Adipocyte (in vitro differentiated cells): ENCODE data around the gene ASCL1.
A peak's percentile ranks its signal among the peaks of the same experiment; 100 is the strongest.

Experiments used
- DNase-seq: peaks from one replicate; pipeline ENCODE4 v3.0.0-alpha.2; 2015; ENCODE audit warnings: low read depth
- H3K27me3 ChIP-seq: replicated peaks from 2 replicates; pipeline ENCODE4 v1.7.0; 2013; ENCODE audit warnings: mild to moderate bottlenecking, low read length, moderate library complexity; ENCODE audit not compliant: control insufficient read depth, insufficient read depth
- H3K36me3 ChIP-seq: 2 replicates; pipeline ENCODE4 v1.7.0; 2013; ENCODE audit warnings: low read length, mild to moderate bottlenecking, moderate library complexity; ENCODE audit not compliant: control insufficient read depth, insufficient read depth, severe bottlenecking
- H3K4me1 ChIP-seq: 2 replicates; pipeline ENCODE4 v1.7.0; 2013; ENCODE audit warnings: mild to moderate bottlenecking, low read length, moderate library complexity; ENCODE audit not compliant: control insufficient read depth, insufficient read depth
- H3K4me3 ChIP-seq: 2 replicates; pipeline ENCODE4 v1.7.0; 2013; ENCODE audit warnings: mild to moderate bottlenecking, low read length, moderate library complexity
- H3K9ac ChIP-seq: 2 replicates; pipeline ENCODE4 v1.7.0; 2013; ENCODE audit warnings: mild to moderate bottlenecking, low read length, moderate library complexity
- H3K9me3 ChIP-seq: 2 replicates; pipeline ENCODE4 v1.7.0; 2013; ENCODE audit warnings: mild to moderate bottlenecking, low read length, moderate library complexity; ENCODE audit not compliant: control insufficient read depth

ASCL1 gene

DNA sequence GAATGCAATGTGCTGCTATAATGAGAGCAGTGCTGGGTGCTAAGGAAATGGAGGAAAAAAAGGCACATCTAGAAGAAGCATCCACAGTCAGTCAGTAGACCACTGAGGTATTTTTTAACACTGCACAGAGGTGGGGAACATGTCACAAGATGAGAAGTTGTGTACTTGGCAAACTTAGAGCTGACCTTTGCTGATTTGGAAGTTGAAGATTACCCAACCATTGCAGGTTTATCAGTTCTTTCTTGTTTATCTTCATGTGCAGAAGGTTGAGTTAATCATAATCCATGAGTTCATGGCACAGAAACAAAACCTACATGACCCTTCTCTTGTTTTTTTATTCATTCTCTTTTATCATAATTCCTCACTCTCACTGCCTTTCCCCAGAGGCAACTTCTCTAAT, 37.2 kb upstream of the ASCL1 start:
- Histone ChIP-seq H3K4me1 (no peaks in the 10 kb centered on the region), H3K27me3 (peaks cover 7% of the 10 kb centered on the region), H3K4me3 (no peak overlapping the region), H3K9me3 (no peaks in the 10 kb centered on the region), H3K36me3 (no peaks in the 10 kb centered on the region), H3K9ac (no peak overlapping the region)
- no peak for DNase-seq

DNA sequence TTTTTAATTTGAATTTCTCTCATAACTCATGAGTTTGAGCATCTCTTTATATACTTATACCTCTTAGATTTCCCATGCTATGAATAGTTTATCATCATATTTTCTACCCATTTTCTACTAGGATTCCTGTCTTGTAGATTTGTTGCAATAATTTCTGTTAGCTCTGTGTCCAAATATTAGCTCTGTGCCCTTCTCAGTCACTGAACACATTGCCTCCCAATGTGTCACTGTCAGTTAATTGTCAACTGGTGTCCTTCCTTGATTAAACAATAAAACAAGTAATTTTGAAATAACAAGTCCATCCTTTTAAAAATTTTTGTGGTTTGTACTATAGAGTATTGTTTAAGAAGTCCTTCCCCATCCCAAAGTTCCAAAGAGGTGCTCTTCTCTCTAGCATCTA, 36.2 kb upstream of the ASCL1 start:
- H3K4me3 ChIP-seq: no peak overlapping the region
- H3K36me3 ChIP-seq: no peaks in the 10 kb centered on the region
- DNase-seq: no peak
- H3K4me1 ChIP-seq: no peaks in the 10 kb centered on the region
- H3K27me3 ChIP-seq: peaks cover 1% of the 10 kb centered on the region
- no peak overlapping the region for H3K9ac ChIP-seq
- H3K9me3 ChIP-seq: no peaks in the 10 kb centered on the region

DNA sequence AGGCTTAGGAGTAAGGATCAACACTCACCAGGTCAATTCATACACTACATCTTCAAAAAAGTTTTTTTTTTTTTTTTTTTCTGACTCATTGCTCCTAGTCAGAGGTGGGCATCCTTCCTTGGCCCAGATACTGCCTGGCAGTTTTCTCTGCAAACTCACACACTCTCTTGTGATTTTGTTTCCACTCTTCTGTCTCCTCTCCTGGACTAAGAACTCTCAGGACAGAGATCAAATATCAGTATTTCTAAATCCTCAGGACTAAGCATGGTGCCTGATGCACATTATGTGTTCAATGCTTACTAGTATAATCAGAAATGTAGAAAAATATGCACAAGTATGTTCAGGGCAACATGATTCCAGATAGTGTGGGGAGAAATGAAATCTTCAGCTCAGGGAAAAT, 30.3 kb upstream of the ASCL1 start:
- Histone ChIP-seq H3K4me1 (no peaks in the 10 kb centered on the region), H3K9ac (no peak overlapping the region), H3K36me3 (no peaks in the 10 kb centered on the region), H3K9me3 (no peaks in the 10 kb centered on the region), H3K27me3 (no peaks in the 10 kb centered on the region), H3K4me3 (no peak overlapping the region)
- no peak for DNase-seq

GRCh38 chr12:102933168-102933567, 24.3 kb upstream of the ASCL1 start:
- no peaks in the 10 kb centered on the region for H3K4me1 ChIP-seq
- H3K27me3 ChIP-seq: peaks cover 4% of the 10 kb centered on the region
- DNase-seq: no peak
- H3K4me3 ChIP-seq: no peak overlapping the region
- no peaks in the 10 kb centered on the region for H3K9me3 ChIP-seq
- H3K9ac ChIP-seq: no peak overlapping the region
- H3K36me3 ChIP-seq: no peaks in the 10 kb centered on the region

DNA sequence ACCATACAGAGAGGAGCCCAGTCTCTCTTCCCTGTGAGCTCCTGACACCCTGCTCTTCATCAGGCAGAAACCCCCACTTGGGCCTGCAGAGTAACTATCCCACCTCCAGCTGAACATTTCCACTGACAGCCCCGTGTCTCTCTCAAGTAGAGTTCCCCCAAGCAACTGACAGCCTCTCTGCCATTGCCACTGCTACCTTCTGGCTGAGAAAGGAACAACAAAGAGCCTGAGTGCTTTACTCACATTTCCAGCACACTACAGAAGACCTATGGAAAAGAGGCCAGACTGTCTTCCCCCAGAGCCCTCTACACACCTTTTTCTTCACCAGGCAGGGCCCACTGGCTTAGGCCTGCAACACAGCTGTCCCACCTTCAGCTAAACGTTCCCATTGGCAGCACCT, 18.4 kb upstream of the ASCL1 start:
- no peak overlapping the region for H3K4me3 ChIP-seq
- H3K4me1 ChIP-seq: no peaks in the 10 kb centered on the region
- H3K36me3 ChIP-seq: no peaks in the 10 kb centered on the region
- DNase-seq: no peak
- no peak overlapping the region for H3K9ac ChIP-seq
- peaks cover 4% of the 10 kb centered on the region for H3K9me3 ChIP-seq
- peaks cover 5% of the 10 kb centered on the region for H3K27me3 ChIP-seq

DNA sequence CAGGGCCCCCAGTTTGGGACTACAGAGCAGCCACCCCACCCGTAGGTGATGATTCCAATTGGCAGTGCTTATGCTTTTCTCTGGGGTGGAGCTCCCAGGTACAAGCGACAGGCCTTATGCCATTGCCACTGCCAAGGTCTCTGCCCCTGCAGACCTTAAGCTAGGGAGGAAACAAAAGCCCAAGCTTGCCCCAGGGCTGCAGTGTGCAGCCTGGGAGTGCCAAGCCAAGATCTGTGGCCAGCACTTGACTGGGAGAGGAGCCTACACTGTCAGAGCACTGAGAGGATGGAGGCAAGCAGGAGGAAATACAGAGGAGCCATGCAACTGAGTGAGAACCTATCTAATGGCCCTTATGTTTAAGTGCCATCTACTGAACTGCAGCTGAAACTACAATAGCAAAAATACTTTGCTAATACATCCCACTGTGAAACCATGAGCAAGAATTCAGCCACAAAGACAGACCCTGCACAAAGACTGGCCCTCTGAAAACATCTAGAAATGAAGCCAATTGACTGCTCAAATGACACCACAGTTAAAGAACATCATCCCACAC, 17.7 kb upstream of the ASCL1 start:
- Histone ChIP-seq H3K36me3 (no peaks in the 10 kb centered on the region), H3K4me1 (no peaks in the 10 kb centered on the region), H3K9ac (no peak overlapping the region), H3K27me3 (peaks cover 5% of the 10 kb centered on the region), H3K4me3 (no peak overlapping the region), H3K9me3 (peaks cover 4% of the 10 kb centered on the region)
- DNase-seq: no peak

DNA sequence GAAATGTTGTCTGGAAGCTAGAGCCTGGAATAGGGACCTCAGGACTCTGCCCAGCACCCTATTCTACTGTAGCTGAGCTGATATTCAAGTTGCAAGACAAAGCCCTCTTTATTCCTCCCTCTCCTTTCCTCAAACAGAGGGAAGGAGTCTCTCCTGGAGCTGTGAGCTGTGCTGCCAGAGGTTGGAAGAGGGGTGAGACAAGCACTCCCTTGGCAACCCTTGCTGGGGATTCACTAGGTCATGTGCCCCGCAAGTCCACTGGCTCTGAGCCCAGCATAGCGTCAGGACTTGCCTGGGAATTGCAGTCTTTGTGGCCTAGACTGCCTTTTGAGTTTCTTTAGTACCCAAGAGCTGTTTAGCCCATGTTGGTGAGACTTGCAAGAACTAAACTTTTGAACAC, 11.4 kb upstream of the ASCL1 start:
- peaks cover 35% of the 10 kb centered on the region for H3K27me3 ChIP-seq
- no peak overlapping the region for H3K9ac ChIP-seq
- H3K4me1 ChIP-seq: no peaks in the 10 kb centered on the region
- H3K36me3 ChIP-seq: no peaks in the 10 kb centered on the region
- H3K9me3 ChIP-seq: peaks cover 7% of the 10 kb centered on the region
- no peak for DNase-seq
- no peak overlapping the region for H3K4me3 ChIP-seq

- DNase-seq: peak; percentile 62
- no peak overlapping the region for H3K9ac ChIP-seq
- H3K4me3 ChIP-seq: no peak overlapping the region
- H3K9me3 ChIP-seq: peaks cover 3% of the 10 kb centered on the region
- no peaks in the 10 kb centered on the region for H3K4me1 ChIP-seq
- H3K27me3 ChIP-seq: peaks cover 63% of the 10 kb centered on the region
- H3K36me3 ChIP-seq: no peaks in the 10 kb centered on the region
Observed at GRCh38 chr12:102948941-102949352, 8.5 kb upstream of the ASCL1 start.

GRCh38 chr12:102950107-102950949, 7.1 kb upstream of the ASCL1 start:
- H3K9ac ChIP-seq: no peak overlapping the region
- DNase-seq: no peak
- peaks cover 2% of the 10 kb centered on the region for H3K9me3 ChIP-seq
- H3K27me3 ChIP-seq: peaks cover 77% of the 10 kb centered on the region
- no peaks in the 10 kb centered on the region for H3K36me3 ChIP-seq
- H3K4me1 ChIP-seq: no peaks in the 10 kb centered on the region
- no peak overlapping the region for H3K4me3 ChIP-seq

DNA sequence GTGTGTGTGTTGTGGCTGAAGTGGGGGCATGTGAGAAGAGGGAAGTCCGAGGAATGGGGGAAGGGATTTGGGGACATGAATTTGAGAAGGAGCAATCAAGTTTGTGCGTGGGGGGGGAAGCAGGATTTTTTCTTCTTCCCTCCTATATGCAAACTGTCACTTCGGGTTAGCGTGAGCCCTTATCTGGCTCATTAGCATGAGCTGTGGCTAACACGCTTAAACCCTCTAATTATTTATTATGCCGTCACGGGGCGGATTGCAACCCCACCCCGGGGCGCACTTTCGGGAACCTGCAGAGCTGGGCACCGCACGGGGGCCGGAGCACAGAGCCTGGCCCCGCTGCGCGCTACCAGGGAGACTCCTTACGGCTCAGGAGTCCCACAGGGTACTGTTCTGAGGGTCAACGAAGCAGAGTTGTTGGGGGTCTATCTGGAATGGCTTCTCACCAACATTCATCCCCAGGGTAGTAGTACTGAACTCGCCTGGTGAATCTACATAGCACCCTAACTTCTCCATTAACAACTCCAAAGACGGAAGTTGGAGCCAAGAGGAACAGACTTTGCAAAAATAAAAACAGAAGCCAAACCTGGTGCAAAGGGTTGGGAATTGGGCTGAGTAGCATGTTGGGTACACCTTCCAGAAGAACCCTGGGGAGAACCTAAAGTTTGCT, 6.4 kb upstream of the ASCL1 start:
- DNase-seq: no peak
- Histone ChIP-seq H3K36me3 (no peaks in the 10 kb centered on the region), H3K27me3 (peaks cover 84% of the 10 kb centered on the region), H3K9ac (no peak overlapping the region), H3K4me1 (no peaks in the 10 kb centered on the region), H3K9me3 (no peaks in the 10 kb centered on the region), H3K4me3 (no peak overlapping the region)

DNA sequence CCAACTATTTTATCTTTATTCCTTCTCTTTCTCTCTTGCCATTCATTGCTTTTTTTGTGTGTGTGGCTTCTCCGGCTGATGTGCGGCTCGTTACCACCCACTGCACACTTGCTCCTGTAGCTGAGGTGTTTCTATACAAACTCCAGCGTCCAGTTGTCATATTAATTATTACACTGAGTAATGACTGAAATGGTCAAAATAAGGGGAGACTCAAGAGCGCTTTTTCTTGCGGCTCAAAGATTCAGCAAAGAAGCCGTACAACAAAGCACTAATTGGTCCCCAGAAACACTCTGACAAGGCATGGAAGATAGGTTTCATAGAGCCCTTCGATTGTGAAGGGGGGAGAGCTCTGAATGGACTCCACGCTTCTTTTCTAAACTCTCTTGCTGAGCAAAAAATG, 5.6 kb upstream of the ASCL1 start:
- no peaks in the 10 kb centered on the region for H3K9me3 ChIP-seq
- H3K27me3 ChIP-seq: peaks cover 87% of the 10 kb centered on the region
- H3K9ac ChIP-seq: no peak overlapping the region

More for the DNA sequence above, 5.6 kb upstream of the ASCL1 start:
- DNase-seq: no peak
- Histone ChIP-seq H3K36me3 (no peaks in the 10 kb centered on the region), H3K4me1 (no peaks in the 10 kb centered on the region), H3K4me3 (no peak overlapping the region)
